ENCODE results near the gene PKNOX2. TPM values are rescaled to one million over a fixed set of nuclear protein-coding genes. Genes with fewer than 3 reads are reported as not detected.

Gene PKNOX2, protein sequence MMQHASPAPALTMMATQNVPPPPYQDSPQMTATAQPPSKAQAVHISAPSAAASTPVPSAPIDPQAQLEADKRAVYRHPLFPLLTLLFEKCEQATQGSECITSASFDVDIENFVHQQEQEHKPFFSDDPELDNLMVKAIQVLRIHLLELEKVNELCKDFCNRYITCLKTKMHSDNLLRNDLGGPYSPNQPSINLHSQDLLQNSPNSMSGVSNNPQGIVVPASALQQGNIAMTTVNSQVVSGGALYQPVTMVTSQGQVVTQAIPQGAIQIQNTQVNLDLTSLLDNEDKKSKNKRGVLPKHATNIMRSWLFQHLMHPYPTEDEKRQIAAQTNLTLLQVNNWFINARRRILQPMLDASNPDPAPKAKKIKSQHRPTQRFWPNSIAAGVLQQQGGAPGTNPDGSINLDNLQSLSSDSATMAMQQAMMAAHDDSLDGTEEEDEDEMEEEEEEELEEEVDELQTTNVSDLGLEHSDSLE
- 1.9 to 3.7 TPM (median 2.3 TPM) in 3 replicates for total RNA-seq (2021)
- Bru-seq, nascent RNA: percentile 34 among the genes with signal in this experiment
- long read RNA-seq, experiment 1, partial matches to known transcripts: 0 of 1 reads
- long read RNA-seq, experiment 1, other reads (novel, unspliced or antisense): 1 of 1 reads
- long read RNA-seq, experiment 2, partial matches to known transcripts: 1 of 4 reads
- long read RNA-seq, experiment 2, other reads (novel, unspliced or antisense): 3 of 4 reads
- long read RNA-seq, experiment 3, partial matches to known transcripts: 0 of 1 reads
- long read RNA-seq, experiment 3, other reads (novel, unspliced or antisense): 1 of 1 reads

DNA sequence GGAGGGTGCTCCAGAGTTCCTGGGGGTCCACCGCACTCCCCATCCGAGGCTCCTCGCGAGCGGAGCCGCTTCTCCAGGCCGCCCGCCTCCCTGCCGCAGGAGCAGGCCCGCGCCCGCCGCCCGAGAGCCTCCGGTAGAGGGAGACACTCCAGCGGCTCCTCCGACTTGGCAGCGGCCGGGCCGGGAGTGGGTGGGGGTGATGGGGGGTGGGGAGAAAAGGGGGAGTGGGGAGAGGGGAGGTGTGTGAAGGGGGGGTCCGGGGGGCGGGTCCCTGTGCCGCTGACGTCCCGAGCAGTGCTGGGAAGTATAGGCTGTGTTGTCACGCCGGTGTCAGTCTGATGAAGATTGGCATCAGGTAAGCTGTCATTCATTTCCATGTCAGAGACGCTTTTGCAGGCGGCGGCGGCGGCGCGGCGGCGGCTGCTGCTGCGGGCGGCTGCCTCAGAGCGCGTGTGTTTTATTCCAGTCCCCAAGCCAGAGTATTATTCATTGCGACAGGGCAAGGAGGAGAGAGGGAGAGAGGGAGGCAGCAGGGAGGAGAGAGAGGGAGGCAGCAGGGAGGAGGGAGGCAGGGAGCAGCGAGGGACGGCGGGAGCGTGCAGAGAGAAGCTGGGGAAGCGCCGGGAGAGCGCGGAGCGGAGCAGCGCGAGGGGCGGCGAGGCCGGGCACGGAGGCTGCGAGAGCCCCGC lies at the start of gene PKNOX2:
Gene PKNOX2, plus strand, starts transcription at position 330 of the 689 bp plus-strand sequence. CDS start 186,555 bp downstream, outside the sequence.
- POLR2A ChIA-PET: interaction anchor here (2.5 kb wide), 1 partner anchor 99 kb away, joined by 7 read pairs; no protein-coding TSS in a partner anchor

More for the DNA sequence above, at the start of gene PKNOX2:
- peak; percentile 91 for DNase-seq (ENCODE audit: low spot score)
- CTCF ChIA-PET: interaction anchor here (0.7 to 7.1 kb wide), 19 partner anchors 13 to 288 kb away, joined by 3 to 75 read pairs (median 5); no protein-coding TSS in a partner anchor
- ATAC-seq: peak; percentile 36
- no peaks in the 10 kb centered on the region for H3K9me3 Mint-ChIP-seq
- H3K4me1 Mint-ChIP-seq: peaks cover 69% of the 10 kb centered on the region
- TF ChIP-seq, protein P1, sequence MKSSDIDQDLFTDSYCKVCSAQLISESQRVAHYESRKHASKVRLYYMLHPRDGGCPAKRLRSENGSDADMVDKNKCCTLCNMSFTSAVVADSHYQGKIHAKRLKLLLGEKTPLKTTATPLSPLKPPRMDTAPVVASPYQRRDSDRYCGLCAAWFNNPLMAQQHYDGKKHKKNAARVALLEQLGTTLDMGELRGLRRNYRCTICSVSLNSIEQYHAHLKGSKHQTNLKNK (CRISPR knock-in tag; IDR thresholded peaks at IDR 0.05): no peak
- TF ChIP-seq NFYB (CRISPR knock-in tag; conservative IDR thresholded peaks at IDR 0.05; ENCODE audit: low read depth): no peak
- TF ChIP-seq, protein P2, sequence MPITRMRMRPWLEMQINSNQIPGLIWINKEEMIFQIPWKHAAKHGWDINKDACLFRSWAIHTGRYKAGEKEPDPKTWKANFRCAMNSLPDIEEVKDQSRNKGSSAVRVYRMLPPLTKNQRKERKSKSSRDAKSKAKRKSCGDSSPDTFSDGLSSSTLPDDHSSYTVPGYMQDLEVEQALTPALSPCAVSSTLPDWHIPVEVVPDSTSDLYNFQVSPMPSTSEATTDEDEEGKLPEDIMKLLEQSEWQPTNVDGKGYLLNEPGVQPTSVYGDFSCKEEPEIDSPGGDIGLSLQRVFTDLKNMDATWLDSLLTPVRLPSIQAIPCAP (CRISPR knock-in tag; IDR thresholded peaks at IDR 0.05): no peak
- TF ChIP-seq CREM (CRISPR knock-in tag; IDR thresholded peaks at IDR 0.05): no peak
- peak; percentile 44; the same call in 1 of the 2 replicates for TF ChIP-seq FOXK1 (CRISPR knock-in tag; IDR thresholded peaks at IDR 0.05)
- TF ChIP-seq ZNF317 (CRISPR knock-in tag; IDR thresholded peaks at IDR 0.05; ENCODE audit: borderline replicate concordance, low read depth): no peak
- TF ChIP-seq, protein P3, sequence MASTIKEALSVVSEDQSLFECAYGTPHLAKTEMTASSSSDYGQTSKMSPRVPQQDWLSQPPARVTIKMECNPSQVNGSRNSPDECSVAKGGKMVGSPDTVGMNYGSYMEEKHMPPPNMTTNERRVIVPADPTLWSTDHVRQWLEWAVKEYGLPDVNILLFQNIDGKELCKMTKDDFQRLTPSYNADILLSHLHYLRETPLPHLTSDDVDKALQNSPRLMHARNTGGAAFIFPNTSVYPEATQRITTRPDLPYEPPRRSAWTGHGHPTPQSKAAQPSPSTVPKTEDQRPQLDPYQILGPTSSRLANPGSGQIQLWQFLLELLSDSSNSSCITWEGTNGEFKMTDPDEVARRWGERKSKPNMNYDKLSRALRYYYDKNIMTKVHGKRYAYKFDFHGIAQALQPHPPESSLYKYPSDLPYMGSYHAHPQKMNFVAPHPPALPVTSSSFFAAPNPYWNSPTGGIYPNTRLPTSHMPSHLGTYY (CRISPR knock-in tag; IDR thresholded peaks at IDR 0.05): no peak
- TF ChIP-seq FOXJ3 (CRISPR knock-in tag; IDR thresholded peaks at IDR 0.05; ENCODE audit: borderline replicate concordance): no peak
- TF ChIP-seq MYBL2 (CRISPR knock-in tag; IDR thresholded peaks at IDR 0.05): no peak
- TF ChIP-seq, protein P4, sequence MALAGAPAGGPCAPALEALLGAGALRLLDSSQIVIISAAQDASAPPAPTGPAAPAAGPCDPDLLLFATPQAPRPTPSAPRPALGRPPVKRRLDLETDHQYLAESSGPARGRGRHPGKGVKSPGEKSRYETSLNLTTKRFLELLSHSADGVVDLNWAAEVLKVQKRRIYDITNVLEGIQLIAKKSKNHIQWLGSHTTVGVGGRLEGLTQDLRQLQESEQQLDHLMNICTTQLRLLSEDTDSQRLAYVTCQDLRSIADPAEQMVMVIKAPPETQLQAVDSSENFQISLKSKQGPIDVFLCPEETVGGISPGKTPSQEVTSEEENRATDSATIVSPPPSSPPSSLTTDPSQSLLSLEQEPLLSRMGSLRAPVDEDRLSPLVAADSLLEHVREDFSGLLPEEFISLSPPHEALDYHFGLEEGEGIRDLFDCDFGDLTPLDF (CRISPR knock-in tag; IDR thresholded peaks at IDR 0.05): no peak
- 0 out of 2 replicates have a peak, but pooled peaks have one; percentile 34 for TF ChIP-seq CBFB (CRISPR knock-in tag; IDR thresholded peaks at IDR 0.05; ENCODE audit: low read depth)
- TF ChIP-seq SOX15 (CRISPR knock-in tag; IDR thresholded peaks at IDR 0.05): no peak
- TF ChIP-seq, protein P5, sequence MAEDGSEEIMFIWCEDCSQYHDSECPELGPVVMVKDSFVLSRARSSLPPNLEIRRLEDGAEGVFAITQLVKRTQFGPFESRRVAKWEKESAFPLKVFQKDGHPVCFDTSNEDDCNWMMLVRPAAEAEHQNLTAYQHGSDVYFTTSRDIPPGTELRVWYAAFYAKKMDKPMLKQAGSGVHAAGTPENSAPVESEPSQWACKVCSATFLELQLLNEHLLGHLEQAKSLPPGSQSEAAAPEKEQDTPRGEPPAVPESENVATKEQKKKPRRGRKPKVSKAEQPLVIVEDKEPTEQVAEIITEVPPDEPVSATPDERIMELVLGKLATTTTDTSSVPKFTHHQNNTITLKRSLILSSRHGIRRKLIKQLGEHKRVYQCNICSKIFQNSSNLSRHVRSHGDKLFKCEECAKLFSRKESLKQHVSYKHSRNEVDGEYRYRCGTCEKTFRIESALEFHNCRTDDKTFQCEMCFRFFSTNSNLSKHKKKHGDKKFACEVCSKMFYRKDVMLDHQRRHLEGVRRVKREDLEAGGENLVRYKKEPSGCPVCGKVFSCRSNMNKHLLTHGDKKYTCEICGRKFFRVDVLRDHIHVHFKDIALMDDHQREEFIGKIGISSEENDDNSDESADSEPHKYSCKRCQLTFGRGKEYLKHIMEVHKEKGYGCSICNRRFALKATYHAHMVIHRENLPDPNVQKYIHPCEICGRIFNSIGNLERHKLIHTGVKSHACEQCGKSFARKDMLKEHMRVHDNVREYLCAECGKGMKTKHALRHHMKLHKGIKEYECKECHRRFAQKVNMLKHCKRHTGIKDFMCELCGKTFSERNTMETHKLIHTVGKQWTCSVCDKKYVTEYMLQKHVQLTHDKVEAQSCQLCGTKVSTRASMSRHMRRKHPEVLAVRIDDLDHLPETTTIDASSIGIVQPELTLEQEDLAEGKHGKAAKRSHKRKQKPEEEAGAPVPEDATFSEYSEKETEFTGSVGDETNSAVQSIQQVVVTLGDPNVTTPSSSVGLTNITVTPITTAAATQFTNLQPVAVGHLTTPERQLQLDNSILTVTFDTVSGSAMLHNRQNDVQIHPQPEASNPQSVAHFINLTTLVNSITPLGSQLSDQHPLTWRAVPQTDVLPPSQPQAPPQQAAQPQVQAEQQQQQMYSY (CRISPR knock-in tag; IDR thresholded peaks at IDR 0.05): no peak
- TF ChIP-seq NR1H2 (CRISPR knock-in tag; IDR thresholded peaks at IDR 0.05): no peak
- TF ChIP-seq ZNF423 (CRISPR knock-in tag; IDR thresholded peaks at IDR 0.05): no peak
- TF ChIP-seq FOXP1 (CRISPR knock-in tag; IDR thresholded peaks at IDR 0.05; ENCODE audit: borderline replicate concordance): no peak
- TF ChIP-seq TP53 (CRISPR knock-in tag; IDR thresholded peaks at IDR 0.05): no peak
- TF ChIP-seq, protein P6, sequence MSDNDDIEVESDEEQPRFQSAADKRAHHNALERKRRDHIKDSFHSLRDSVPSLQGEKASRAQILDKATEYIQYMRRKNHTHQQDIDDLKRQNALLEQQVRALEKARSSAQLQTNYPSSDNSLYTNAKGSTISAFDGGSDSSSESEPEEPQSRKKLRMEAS (CRISPR knock-in tag; IDR thresholded peaks at IDR 0.05): no peak; the same call in 1 of the 2 replicates
- TF ChIP-seq ELF4 (CRISPR knock-in tag; IDR thresholded peaks at IDR 0.05; ENCODE audit: low read depth): no peak
- TF ChIP-seq ZNF396 (CRISPR knock-in tag; IDR thresholded peaks at IDR 0.05; ENCODE audit: borderline replicate concordance): no peak
- no peak for TF ChIP-seq RORB (CRISPR knock-in tag; IDR thresholded peaks at IDR 0.05)
- TF ChIP-seq IRF2 (CRISPR knock-in tag; IDR thresholded peaks at IDR 0.05; ENCODE audit: borderline replicate concordance, low read depth): no peak
- peak; percentile 81 for TF ChIP-seq ZNF263 (CRISPR knock-in tag; IDR thresholded peaks at IDR 0.05; ENCODE audit: low read depth)
- no peak for TF ChIP-seq ZNF138 (CRISPR knock-in tag; conservative IDR thresholded peaks at IDR 0.05)
- TF ChIP-seq CREB1 (CRISPR knock-in tag; IDR thresholded peaks at IDR 0.05): no peak
- peak within 1 kb of the TSS; percentile 95 for H3K27ac Mint-ChIP-seq
- H3K27me3 Mint-ChIP-seq (ENCODE audit: low read depth): peaks cover 58% of the 10 kb centered on the region
- H3K36me3 Mint-ChIP-seq: no peaks in the 10 kb centered on the region; the same call in 1 of the 2 replicates
- peak within 1 kb of the TSS; percentile 84 for H3K4me3 Mint-ChIP-seq

All from WTC11 (cell line).